ENCODE results near the gene GSDMA.

Gene GSDMA

DNA sequence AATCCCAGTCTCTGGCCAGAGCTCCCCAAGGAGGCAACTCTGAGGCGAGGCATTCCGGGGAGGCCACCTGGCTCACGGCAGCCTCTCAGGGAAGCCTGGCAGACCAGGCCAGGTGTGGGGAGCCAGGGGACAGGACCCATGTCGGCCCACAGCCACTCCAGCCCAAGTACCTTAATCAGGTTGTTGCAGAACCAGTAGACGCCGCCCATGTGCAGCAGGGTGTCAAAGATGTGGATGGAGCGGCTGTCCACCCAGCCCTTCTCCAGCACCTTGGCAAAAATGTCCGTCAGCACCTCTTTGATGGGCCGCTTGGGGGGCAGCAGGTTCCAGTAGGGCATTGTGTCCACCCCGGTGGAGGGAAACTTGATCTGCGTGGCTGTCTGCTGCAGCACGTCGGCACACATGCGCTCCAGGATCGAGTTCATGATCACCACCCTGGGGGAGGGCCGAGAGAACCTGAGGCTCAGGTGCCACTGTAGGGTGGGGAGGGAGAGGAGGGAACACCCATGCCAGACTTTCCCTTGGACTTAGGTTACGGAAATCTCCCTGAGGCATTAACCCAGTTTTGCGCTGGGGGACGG is 60.2 kb downstream of the GSDMA start:
- DNase-seq (ENCODE audit: low spot score) = no peak

GRCh38 chr17:40023590-40024292 is 60.9 kb downstream of the GSDMA start:
- no peak for DNase-seq (ENCODE audit: low spot score)

GRCh38 chr17:40024901-40025300 is 62.1 kb downstream of the GSDMA start:
- no peak for DNase-seq (ENCODE audit: low spot score)

DNA sequence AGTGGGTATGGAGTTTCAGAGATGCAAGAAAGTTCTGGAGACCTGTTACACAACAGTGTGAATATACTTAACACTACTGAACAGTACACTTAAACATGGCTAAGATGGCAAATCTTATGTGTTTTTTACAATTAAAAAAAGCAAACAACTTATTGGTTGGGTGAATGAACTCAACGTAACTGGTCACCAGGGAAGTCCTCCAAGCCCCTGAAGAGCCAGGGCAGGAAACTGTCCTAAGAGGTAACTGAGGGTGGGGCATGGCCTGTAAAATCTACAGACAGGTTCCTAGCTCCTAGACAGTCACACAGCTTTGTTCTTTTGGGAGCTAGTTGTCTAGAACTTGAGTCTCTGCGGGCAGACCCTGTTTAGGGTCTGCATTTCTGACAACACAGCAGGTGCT is 62.8 kb downstream of the GSDMA start:
- no peak for DNase-seq (ENCODE audit: low spot score)

DNA sequence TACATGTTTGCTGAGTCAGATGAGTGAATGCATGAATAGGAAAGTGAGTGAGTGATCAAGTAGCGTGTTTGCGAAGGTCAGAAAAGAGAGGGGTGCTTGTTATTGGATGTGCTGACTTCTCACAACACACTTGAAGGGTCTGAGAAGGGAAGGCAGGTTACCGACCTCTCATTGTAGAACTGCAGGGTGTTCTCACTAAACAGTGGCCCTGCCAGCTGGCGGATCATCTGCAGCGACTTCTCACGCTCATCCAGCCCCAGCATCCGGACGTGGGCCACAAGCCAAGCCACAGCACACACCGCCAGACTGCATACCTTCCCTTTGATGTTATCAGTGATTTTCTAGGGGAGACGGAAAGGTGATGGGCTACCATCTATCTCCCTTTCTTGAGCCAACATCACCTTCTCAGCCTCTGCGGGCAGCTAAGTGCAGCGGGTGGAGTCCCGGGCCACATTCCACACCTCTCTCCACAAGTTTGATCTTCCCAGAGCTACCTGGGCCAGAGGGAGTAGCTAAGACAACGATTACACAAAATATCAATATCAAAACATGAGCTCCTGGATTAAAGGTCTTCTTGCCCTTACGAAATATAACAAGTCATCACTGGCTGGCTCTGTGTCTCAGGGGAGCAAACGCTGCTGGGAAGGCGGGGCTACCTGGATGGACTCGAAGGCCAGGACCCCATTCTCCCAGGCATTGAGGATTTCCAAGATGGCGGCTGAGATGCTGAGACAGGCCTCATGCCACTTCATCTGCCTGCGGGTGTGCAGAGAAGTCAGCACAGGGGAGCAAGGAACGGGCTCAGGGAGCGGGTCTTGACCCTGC is 63.4 kb downstream of the GSDMA start:
- DNase-seq (ENCODE audit: low spot score) = no peak

GRCh38 chr17:40026816-40027613 is 64.2 kb downstream of the GSDMA start:
- peak; percentile 69 for DNase-seq (ENCODE audit: low spot score)
